ENCODE data around the gene COL11A2.

The COL11A2 gene

GRCh38 chr6:33212857-33213165, 20.5 kb upstream of the COL11A2 start:
- TF ChIP-seq CTCF (IDR thresholded peaks at IDR 0.05; ENCODE audit: low read depth, low read length): no peak
- in situ Hi-C loops (cut with HindIII; ENCODE audit: low sequenced_read_pairs): no loop called here
- DNase-seq (ENCODE audit: low read depth, low spot score): no peak
- peak overlapping the region; percentile 51 for H3K4me3 ChIP-seq (ENCODE audit: low read depth, low read length)

DNA sequence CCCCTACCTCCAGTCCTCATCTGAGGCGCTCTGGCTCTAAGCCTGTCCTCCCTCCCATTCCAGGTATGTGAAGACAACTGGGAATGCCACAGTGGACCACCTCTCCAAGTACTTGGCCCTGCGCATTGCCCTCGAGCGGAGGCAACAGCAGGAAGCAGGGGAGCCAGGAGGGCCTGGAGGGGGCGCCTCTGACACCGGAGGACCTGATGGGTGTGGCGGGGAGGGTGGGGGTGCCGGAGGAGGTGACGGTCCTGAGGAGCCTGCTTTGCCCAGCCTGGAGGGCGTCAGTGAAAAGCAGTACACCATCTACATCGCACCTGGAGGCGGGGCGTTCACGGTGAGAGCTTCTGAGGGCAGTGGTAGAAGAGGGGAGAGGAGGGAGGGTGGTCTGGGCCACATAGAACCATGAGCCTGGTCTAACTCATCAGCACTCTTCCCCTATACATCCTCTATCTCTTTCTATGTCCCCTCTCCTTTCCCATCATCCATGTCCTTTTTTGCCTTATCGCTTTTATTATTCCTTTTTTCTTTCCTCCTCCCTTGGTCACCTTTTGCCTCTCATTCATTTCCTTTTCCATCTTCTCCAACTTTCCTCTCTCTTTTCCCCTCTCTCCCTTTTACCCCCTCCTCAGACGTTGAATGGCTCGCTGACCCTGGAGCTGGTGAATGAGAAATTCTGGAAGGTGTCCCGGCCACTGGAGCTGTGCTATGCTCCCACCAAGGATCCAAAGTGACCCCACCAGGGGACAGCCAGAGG, 19.6 kb upstream of the COL11A2 start:
- DNase-seq (ENCODE audit: low read depth, low spot score): no peak
- TF ChIP-seq CTCF (IDR thresholded peaks at IDR 0.05; ENCODE audit: low read depth, low read length): no peak
- in situ Hi-C loops (cut with HindIII; ENCODE audit: low sequenced_read_pairs): no loop called here
- H3K4me3 ChIP-seq (ENCODE audit: low read depth, low read length): no peak overlapping the region

DNA sequence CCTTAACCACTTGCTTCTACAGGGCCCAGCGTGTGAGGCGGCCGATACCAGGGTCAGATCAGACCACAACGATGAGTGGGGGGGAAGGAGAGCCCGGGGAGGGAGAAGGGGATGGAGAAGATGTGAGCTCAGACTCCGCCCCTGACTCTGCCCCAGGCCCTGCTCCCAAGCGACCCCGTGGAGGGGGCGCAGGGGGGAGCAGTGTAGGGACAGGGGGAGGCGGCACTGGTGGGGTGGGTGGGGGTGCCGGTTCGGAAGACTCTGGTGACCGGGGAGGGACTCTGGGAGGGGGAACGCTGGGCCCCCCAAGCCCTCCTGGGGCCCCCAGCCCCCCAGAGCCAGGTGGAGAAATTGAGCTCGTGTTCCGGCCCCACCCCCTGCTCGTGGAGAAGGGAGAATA, 18.9 kb upstream of the COL11A2 start:
- no peak for TF ChIP-seq CTCF (IDR thresholded peaks at IDR 0.05; ENCODE audit: low read depth, low read length)
- in situ Hi-C loops (cut with HindIII; ENCODE audit: low sequenced_read_pairs): no loop called here
- H3K4me3 ChIP-seq (ENCODE audit: low read depth, low read length): no peak overlapping the region
- DNase-seq (ENCODE audit: low read depth, low spot score): no peak

- H3K4me3 ChIP-seq (ENCODE audit: low read depth, low read length): no peak overlapping the region
- no peak for TF ChIP-seq CTCF (IDR thresholded peaks at IDR 0.05; ENCODE audit: low read depth, low read length)
- in situ Hi-C loops (cut with HindIII; ENCODE audit: low sequenced_read_pairs): no loop called here
- no peak for DNase-seq (ENCODE audit: low read depth, low spot score)
Observed at GRCh38 chr6:33209856-33210255, 17.6 kb upstream of the COL11A2 start.

- peak within 1 kb of the TSS; percentile 89 for H3K4me3 ChIP-seq (ENCODE audit: low read depth, low read length)
- in situ Hi-C loops (cut with HindIII; ENCODE audit: low sequenced_read_pairs): no loop called here
- TF ChIP-seq CTCF (IDR thresholded peaks at IDR 0.05; ENCODE audit: low read depth, low read length): no peak
- peak; percentile 77 for DNase-seq (ENCODE audit: low read depth, low spot score)
Observed at GRCh38 chr6:33208091-33208967, 16.1 kb upstream of the COL11A2 start, which contains the start of gene RING1. TSS of gene RING1 (plus strand) at chr6:33208500. CDS start at chr6:33208823, 323 bp downstream.

GRCh38 chr6:33207552-33208090, 15.4 kb upstream of the COL11A2 start:
- DNase-seq (ENCODE audit: low read depth, low spot score): peak; percentile 55
- no peak for TF ChIP-seq CTCF (IDR thresholded peaks at IDR 0.05; ENCODE audit: low read depth, low read length)
- in situ Hi-C loops (cut with HindIII; ENCODE audit: low sequenced_read_pairs): no loop called here
- peak overlapping the region; percentile 89 for H3K4me3 ChIP-seq (ENCODE audit: low read depth, low read length)
